Measurements from ENCODE around the gene EXTL1.

DNA sequence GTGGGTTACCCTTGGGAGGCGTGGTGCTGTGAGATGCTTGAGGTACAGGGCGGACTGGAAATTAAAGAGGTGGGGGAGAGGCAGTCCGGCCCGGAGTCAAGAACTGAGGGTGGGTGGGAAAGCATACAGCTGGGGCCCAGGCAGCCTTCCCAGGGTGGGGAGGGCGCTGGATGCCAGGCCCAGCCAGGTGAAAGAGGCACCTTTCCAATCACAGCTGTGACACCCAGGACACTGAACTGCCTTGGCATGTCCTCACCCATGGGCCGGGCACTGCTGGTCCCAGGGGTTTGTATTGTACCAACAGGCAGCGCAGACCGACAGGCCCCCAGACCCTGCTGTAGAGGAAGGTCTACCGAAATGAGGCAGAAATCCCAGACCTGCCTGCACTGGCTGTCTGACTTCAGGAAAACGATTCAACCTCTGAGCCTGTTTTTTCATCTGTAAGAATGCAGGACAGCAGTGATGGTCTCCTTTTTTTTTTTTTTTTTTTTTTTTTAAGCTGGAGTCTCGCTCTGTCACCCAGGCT lies 15.2 kb downstream of the EXTL1 start:
- TF ChIP-seq, protein P1, sequence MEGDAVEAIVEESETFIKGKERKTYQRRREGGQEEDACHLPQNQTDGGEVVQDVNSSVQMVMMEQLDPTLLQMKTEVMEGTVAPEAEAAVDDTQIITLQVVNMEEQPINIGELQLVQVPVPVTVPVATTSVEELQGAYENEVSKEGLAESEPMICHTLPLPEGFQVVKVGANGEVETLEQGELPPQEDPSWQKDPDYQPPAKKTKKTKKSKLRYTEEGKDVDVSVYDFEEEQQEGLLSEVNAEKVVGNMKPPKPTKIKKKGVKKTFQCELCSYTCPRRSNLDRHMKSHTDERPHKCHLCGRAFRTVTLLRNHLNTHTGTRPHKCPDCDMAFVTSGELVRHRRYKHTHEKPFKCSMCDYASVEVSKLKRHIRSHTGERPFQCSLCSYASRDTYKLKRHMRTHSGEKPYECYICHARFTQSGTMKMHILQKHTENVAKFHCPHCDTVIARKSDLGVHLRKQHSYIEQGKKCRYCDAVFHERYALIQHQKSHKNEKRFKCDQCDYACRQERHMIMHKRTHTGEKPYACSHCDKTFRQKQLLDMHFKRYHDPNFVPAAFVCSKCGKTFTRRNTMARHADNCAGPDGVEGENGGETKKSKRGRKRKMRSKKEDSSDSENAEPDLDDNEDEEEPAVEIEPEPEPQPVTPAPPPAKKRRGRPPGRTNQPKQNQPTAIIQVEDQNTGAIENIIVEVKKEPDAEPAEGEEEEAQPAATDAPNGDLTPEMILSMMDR (IDR thresholded peaks at IDR 0.05; ENCODE audit: extremely low read depth in 1 of 2, insufficient read depth in 1 of 2, low read depth in 1 of 2, low read length in 2 of 2), result no peak
- TF ChIP-seq POLR2AphosphoS5 (IDR thresholded peaks at IDR 0.05; ENCODE audit: insufficient read depth, low read depth, low read length) (no peak), POLR2A (IDR thresholded peaks at IDR 0.05; ENCODE audit: low read depth, low read length) (no peak)
